Glomerular visceral epithelial cell (primary cell): ENCODE data around the gene NEURL3.
A peak's percentile ranks its signal among the peaks of the same experiment; 100 is the strongest.

Experiments
- DNase-seq: peaks from one replicate; pipeline ENCODE4 v3.0.0-alpha.2; 2016; ENCODE audit errors: extremely low spot score

The NEURL3 gene

DNA sequence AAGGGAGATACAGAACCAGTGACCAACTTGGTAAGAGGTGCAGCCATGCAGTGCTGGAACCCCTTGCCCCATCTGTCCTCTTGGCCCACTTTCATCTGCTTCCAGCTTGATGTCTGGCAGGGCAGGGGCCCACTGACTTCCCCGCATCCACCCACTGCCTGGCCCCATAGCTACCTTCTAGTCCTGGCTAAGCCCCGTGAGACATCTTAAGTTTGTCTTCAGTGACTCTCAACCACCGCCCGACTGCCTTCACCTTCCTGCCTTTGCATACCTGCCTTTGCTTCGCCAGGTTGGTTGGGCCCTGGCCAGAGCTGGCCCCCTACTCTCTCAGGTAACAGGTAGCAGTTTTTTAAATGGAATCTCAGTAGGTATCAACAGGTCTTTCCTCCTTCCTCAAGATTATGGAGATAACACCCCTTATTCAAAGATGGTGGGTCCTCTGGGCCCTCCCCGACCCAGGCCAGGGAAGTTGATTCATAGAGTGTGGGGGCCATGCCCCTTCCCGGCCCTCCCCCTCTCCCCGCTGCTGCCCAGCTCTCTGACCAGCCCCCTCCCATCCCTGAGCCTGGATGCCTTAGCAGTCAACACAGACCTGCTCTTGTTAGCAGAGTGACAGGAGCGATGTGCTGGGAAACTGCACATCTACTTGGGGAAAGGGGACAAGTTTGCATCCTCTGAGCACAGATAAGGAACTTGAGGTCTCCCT is 34.2 kb upstream of the NEURL3 start:
- no peak for DNase-seq

DNA sequence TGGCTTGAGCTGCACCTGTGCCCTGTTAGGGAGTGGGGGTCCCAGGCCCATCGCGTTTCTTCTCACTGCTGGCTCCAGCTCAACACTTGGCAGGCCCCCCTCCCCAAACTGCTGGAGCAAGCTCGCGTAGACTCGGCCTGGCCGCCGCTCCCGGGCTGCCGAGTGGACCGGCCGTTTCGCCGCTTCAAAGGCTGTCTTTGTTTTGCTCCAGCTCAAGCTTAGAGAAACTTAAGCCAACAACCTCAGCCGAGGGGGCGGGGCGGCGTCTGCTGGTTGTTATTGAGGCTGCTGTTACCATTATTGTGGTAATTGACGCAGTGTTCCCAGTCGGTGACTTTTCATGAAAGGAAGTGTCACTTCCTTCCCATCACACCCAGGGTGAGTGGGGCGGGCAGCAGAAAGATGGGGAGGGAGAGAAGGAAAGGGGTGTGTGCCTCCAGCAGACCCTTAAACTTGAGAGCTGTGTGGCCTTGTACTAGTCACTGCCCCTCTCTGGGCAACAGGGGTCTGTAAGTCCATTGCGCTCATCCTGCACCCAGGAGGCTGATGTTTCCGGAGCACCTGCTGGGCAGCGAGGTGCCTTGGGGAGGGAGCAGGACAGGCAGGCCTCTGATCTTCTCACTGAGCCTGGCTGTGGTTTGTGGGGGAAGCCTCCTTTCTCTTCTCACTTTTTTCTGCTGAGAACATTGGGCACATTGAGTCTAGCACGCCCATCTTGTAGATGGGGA is 33.5 kb upstream of the NEURL3 start:
- no peak for DNase-seq

DNA sequence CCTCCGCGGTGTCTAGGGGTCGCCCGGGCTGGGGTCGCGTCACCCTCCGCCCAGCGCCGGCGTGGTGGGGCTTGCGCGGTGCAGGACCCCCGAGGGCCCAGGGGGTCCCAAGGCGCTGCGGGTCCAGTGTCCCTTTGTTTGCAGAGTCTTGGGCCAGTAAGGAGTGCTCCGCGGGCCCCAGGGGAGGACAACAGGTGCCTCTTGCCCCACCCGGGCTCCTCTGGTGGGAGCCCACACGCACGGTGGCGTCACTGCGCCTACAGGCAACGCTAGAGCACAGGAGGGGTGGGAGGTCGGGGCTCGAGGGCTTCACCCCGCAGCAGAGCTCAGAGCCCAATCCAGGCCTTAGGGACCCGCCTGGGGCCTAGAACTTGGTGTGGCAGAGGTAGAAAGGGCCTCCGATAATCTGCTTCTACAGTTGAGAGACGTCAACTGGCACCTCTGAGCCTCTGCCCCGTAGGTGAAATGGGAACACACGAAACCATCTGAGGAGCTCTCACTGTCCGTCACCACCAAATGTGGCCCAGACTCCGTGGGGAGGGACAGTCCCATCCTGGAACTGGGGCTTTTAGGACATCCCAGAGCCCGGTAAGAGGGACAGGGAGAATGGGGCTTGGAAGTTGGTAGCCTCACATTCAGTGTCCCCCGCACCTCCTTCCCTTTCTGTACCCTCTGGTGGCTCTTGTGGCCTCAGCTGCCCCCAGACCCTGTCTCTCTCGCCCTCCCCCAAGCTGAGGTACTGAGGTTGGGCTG is 32.8 kb upstream of the NEURL3 start:
- DNase-seq = no peak

DNA sequence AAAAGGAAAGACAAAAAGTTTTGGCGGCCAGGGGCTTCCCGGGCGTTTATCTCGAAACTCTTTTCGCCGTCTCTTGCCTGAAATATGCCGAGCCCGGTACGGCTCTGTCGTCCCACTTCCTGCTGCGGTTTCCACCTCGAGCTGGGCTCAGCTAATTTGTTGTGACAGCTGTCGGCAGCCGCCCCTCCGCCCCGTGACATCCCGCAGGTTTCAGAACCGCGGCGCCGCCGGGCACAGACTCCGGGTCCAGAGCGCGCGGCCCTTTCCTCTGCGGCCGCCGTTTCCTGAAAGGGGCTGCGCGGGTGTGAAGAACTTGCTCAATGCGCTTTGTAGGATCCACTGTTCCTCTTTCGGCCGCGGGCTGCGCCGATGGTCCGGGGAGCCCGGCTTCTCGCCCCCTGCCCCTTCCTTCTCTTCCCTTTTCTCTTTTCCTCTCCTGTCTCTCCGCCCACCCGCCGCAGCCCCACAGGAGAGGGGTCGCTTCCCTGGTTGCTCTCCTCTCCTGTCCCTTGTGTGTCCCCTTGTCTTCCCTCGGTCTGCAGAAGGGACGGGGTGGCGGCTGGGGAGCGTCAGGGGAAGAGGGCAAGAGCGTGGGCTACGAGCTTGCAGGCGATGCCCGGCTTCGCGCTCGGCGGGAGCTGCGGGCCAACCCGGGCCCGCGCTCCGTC is 32.0 kb upstream of the NEURL3 start:
- peak; percentile 79 for DNase-seq

DNA sequence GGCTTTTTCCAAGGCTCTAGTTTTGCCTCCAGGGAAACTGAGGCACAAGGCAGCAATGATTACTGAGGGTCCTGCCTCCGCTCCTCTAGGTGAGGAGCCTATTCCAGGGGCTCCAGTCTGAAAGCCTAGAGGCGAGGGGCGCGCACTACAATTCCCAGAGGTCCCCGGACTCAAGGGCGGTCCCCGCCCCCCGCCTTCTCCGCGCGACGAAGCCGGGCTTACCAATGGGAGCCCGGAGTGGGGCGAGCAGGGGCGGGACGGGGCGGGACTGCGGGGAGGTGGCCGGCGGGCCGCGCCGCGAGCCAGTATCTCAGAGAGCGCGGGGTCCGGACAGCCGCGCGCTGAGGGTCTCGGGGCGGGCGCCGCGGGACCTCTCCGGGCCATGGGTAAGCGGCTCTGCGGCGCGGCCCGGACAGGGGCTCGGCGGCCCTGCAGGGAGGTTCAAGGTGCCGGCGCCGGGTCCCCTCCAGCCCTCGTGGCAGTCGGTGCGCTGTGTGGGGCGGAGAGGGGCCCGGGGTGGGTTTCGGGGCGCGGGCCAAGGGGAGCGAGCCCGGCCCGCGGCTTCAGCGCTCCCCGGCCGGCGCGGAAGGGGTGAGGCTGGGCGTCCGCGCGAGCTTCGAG is 31.4 kb upstream of the NEURL3 start, which contains the start of gene ARID5A:
TSS of gene ARID5A (plus strand) at position 308 of the 621 bp plus-strand sequence. CDS start at position 383, 75 bp downstream.
- peak; percentile 93 for DNase-seq

DNA sequence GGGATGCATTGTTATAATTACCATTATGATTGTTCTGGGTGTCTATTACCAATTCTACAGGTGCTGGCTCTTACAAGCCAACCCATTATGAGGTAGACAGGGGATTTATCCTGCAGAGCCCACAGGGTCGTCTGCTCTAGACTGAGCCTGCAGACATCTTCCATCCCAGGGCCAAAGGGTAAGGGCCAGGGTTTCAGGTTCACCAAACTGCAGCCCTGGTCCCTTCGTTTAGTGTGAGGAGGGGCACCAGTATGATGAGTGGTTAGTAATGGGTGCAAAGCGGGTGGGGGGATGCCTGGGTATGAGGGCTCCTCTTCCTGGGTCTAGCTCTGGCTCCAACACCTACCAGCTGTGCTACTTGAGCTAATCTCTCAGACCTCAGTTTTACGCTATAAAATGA is 30.2 kb upstream of the NEURL3 start:
- no peak for DNase-seq

DNA sequence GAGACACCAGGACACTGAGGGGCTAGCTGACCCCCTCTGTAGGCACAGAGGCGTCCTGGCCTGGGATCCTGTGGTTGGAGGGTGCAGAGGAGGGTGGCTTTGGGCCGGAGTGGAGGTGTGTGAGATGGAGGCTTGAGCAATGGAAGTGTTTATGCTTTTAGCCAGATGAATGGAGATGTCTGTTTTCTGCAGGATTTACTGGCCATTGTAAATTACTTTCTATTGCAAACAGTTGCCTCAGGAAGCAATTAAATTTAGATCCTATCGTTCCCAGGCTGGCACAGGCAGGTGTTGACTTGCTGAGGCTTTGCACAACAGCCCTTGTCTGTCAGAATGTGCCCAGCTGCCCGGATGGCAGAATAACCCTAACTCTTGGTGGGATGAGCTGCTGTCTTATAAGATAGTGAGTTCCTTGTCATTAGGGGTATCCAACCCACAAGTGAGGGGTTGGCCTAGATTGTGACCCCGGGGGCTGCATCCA is 29.6 kb upstream of the NEURL3 start:
- DNase-seq = no peak

DNA sequence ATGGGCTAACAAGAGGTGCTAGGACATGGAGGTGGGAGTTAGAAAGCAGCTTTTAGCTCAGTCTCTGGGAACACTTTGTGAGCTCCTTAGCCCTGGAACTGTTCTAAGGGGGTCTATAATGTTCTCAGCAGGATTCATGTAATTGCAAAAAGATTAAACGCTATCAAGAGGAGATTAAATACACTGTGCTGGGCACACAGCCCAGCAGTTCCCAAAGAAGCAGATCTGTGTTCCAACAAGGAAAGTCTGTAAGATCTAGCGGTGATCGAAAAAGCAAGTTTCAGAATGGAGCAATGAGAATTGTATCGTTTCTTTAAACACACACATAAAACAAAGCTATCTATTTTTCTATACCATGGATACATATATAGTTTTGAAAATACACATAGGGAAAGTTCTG is 29.0 kb upstream of the NEURL3 start:
- DNase-seq = no peak

DNA sequence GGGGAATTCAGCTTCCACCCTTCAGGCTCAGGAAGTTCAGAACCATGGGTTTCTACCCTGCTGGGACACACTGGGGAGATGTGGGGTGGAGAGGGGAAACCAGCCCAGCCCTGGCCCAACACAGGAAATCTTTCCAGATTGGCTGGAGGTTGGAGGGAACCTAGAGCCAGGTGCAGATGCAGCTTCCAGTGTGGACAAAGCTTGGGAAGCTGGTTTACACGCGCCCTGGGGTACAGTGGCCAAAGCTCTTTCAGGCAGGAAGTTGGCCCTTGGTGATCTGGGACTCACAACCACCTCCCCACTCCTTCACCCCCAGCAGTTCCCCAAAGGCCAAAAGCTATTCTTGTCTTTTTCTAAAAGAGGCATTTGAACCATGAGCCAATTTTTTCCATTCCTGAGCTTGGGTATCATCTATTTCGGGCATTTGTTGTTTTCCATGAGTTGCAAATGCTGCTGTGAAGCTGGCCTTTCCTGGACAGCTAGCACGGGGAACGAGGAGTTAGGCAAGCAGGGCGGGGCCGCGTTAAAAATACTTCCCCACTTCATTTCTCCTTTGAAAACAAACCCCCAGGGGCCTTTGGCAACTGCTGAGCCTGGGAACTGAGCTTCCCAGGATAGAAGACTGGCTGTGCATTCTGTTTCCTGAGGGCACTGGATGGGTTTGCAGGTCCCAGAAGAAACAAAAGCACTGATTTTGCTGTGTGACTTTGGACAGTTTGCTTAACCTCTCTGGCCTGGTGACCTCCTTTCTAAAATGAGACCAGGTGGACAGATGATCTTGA is 28.3 kb upstream of the NEURL3 start:
- no peak for DNase-seq

DNA sequence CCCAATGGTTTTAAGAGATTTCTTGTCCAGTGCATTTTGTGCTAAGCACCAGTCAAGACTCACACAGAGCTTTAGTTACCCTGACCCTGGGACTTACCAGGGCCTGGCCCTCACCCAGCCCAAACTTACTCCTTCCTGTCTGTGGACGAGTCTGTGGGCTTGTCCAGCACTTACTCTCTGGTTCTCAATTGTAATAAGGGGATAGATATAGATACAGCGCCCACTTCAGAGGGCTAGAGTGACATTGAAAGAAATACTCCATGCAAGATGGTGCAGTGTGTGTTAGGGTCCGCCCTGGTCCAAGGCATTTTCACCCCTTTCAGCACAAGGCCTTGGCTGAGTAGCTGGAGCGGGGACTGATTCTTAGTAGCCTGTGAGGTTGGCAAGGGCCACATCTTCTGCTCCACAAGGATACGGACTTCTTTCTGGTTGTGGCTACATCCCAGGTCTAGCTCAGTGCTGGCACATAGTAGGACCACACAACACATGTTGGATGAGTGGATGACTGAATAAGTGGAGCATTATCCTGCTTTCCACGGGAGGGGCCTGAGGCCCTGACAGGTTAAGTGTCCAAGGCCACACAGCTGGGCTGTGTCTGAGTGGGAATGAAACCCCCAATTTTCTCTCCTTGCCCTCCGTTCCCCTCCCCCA is 27.6 kb upstream of the NEURL3 start:
- no peak for DNase-seq

DNA sequence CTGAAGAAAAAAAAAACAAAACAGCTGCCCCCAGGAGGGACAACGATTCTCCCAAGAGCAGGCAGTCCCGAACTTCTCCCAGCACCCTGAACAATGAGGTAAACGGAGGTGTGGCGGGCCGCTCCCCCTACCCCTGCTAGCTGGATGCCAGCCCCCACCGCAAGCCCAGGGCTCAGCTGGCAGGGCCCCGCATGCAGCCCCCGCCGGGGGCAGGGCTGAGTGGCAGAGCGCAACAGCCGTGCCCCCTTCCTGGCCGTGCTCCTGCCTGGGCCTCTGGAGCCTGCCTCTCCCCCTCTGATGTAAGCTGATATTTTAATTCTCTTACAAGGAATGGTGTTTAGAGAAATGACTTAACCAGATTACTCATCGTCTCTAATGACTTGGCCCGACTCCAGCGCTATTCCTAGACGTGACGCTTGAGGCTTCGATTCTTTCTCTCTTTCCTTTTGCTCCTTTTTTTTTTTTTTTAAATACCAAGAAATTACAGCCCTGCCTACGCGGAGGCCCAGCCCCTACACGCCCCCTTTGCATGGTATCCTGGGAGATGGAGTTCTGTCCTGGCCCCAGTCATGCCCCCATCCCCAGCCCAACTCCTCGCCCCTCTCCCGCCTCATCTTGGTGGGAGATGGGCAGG is 26.8 kb upstream of the NEURL3 start:
- DNase-seq = peak; percentile 100

DNA sequence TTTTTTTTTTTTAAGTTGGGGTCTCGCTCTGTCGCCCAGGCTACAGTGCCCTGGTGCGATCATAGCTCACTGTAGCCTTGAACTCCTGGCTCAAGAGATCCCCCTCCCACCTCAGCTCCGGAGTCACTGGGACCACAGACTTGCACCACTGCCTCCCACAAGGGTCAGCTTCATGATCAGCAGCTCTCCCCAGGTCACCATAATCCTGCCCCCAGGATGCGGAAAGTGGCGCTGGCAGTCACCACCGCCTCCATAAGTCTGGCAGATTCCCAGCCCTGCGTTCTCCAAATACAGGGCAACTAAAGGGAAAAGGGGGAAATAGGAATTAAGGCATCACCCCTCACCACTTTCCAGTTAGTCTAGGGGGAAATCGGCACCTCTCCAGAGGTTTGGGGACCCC is 26.2 kb upstream of the NEURL3 start:
- DNase-seq = no peak

DNA sequence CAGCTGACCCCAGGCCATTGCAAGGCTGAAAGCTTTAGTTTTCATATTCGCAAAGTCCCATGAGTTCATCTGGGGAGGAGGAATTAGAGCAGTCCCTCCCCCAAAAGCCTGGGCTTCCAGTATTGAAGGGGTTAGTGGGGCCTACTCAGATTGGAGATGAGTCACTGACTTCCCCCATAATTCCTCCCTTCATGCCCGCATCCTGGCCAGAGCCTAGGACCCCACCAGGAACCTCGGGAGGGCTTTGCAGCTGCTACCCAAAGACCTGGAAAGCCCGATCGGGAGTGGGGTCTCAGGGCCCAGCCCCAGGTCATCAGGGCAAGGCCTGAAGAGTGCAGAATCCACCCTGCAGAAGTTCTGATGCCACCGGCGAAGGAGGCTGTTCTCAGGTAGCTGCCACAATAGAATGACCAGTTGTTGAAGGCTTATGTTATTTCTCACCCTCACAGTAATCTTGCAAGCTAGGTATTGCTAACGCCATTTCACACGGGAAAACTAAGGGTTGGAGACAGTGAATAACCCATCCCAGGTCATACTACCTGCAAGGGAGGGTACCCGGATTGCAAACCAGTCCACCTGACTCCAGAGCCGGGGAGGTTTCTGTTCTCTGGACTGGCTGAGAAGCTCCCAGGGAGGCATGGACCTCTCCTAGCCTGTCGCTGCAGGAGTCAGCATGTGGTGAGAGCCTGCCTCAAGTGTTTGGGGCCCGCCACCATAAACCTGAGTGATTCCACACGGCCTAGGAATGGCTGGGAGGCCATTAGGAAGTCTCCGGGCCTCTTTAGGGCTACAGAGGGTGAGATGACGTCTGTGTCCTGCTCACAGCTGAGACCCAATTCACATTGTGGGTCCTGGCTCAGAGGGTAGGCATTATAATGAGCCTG is 25.6 kb upstream of the NEURL3 start:
- DNase-seq = no peak

DNA sequence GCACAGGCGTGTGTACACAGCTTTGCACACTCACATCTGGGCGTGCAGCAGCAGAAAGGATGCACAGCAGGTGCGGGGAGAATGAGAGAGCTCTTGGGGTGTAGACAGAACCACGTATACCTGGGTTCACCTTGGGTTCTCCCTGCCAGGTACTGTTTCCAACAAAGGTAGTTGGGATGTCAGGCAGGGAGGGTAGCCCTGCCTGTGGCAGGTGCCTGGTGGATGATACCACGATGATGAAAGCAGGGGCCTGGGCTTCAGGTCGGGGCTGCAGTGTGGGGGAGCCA is 24.9 kb upstream of the NEURL3 start:
- no peak for DNase-seq

DNA sequence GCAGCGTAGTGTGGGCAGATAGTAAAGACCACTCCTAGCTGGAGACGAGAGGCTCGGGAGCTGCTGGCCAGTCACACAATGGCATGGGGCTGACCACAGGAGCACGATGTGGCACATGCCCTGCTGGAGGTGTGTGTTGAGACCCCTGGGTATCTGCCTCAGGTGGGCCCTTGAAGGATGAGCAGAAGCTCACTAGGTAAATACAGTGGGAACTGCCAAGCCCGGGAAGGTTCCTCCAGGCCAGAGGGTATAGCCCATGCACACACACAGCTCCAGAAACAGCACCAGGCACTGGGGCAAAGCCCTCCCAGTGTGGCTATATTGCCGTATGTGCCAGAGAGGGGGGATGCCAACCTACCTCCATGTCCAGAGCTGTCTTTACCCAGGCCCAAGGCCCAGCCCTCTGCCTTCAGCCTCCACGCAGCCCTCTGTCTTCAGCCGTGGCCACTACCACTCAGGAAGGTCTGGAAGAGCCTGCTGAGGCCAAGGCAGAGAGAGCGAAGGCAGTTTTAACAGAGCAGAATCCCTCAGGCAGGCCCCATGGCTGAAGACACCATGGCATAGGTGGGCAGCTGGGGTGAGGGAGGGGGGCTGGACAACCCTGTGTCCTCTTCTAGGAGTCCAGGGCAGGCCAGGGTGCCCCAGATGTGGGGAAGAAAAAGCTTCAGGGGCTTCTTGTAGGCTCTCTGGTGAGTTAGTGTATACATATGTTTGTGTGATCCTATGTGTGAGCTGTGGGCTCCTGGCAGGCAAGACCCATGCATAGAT is 24.4 kb upstream of the NEURL3 start:
- no peak for DNase-seq

DNA sequence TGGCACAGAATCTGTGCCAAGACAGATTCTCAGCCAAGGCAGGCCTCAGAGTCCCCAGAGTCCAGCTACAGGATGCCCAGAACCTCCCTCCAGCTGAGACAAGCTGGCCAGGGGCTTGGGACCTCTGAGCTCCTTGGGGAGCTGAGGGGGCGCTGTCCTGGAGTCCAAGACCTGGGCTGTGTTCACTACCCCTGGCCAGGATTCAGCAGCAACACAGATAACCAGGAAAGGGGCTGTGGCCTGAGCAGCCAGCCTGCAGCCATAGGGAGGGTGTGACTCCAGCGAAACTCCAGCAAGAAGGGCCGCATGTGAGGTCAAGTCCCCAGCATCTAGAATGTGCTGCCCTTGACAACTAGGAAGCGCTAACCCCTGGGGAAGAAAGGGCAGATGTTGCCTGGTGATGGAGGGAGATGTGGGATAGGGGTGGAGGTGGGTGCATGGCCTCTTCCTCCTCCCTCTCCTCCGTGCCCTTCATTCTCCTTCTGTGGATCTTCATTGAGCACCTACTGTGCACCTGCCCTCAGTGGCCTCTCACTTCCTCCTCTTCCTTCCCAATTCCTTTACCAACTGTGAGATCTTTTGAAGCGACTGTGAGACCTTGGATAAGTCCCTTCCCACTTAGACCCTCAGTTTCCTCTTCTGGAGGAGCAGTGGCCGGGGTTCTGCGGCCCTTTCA is 23.7 kb upstream of the NEURL3 start:
- no peak for DNase-seq

DNA sequence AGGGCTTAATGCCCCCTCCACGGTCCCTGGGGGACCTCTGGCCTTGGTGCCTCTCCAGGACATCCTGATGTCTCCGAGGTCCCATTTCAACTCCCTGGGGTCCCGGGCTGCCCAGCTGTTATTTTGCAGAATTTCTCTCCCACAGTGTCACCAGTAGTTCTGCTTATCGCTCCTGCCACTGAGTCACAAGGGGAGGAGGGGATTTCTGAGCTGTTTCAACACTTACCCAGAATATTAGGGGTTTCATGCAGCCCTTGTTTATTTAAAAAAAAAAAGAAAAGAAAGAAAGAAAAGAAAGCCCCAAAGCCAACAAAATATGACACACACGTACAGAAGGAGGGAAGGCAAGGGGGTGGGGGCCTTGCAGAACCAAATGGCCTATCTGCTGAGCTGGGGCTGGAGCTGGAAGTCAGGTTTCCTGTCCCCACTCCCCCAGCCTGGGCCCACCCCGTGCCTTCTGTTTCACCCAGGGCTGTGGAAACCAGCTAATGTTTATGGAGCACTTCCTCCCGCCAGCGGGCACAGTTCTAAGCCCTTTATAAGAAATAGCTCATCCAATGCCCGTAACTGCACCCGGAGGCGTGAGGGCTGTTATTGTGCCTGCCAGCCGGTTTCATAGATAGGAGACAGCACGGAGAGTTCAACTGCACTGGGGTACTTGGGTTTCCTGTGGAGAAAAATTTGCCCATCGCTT is 23.0 kb upstream of the NEURL3 start:
- no peak for DNase-seq
